Fibroblast of pulmonary artery (primary cell): Measurements from ENCODE around the gene RAPGEF2.

Source experiments
- DNase-seq: peaks from one replicate; pipeline ENCODE4 v3.0.0-alpha.2; 2010; ENCODE audit warnings: low read depth
- H3K4me3 ChIP-seq: replicated peaks from 2 replicates; pipeline ENCODE4 v1.5.1; 2011; ENCODE audit warnings: low read depth, mild to moderate bottlenecking, control low read depth, low read length, moderate library complexity
- CTCF ChIP-seq: IDR thresholded peaks from 2 replicates; pipeline ENCODE4 v1.5.1; 2011; ENCODE audit warnings: mild to moderate bottlenecking, control low read depth, low read length, inconsistent platforms; ENCODE audit errors: missing control alignments

The RAPGEF2 gene

GRCh38 chr4:159383562-159383931 lies 280.7 kb downstream of the RAPGEF2 start:
- no peak for DNase-seq
- H3K4me3 ChIP-seq, result no peak overlapping the region
- TF ChIP-seq CTCF, result no peak

- H3K4me3 ChIP-seq, result no peak overlapping the region
- TF ChIP-seq CTCF, result no peak
- no peak for DNase-seq
These were observed 281.1 kb downstream of the RAPGEF2 start for GRCh38 chr4:159384017-159384416.

- no peak overlapping the region for H3K4me3 ChIP-seq
- no peak for DNase-seq
- peak; percentile 24 for TF ChIP-seq CTCF
These were observed 281.8 kb downstream of the RAPGEF2 start for GRCh38 chr4:159384632-159385031.

- no peak for TF ChIP-seq CTCF
- no peak overlapping the region for H3K4me3 ChIP-seq
These were observed 283.7 kb downstream of the RAPGEF2 start for GRCh38 chr4:159386620-159387019.

GRCh38 chr4:159389756-159390155 lies 286.9 kb downstream of the RAPGEF2 start:
- no peak for DNase-seq
- no peak overlapping the region for H3K4me3 ChIP-seq
- no peak for TF ChIP-seq CTCF

More at GRCh38 chr4:159386620-159387019, 283.7 kb downstream of the RAPGEF2 start:
- DNase-seq, result no peak

GRCh38 chr4:159390648-159391047 lies 287.8 kb downstream of the RAPGEF2 start:
- no peak for TF ChIP-seq CTCF
- DNase-seq, result peak; percentile 97
- no peak overlapping the region for H3K4me3 ChIP-seq

GRCh38 chr4:159395693-159396092 lies 292.8 kb downstream of the RAPGEF2 start:
- H3K4me3 ChIP-seq, result no peak overlapping the region
- no peak for DNase-seq
- no peak for TF ChIP-seq CTCF
